GM18951 (cell line): ENCODE results near the gene SRPRB.

Source experiments
- POLR2A ChIP-seq: IDR thresholded peaks from 4 replicates; pipeline ENCODE4 v1.6.1; 2011; ENCODE audit warnings: mild to moderate bottlenecking; ENCODE audit not compliant: insufficient read length, insufficient read depth; ENCODE audit errors: extremely low read depth
- in situ Hi-C: fragments of 300-500 bp; cut with MboI; formaldehyde crosslinking; loops from one replicate; pipeline ENCODE4 v1.12.0; 2022; ENCODE audit warnings: low sequenced_read_pairs, mixed read lengths, inconsistent platforms; ENCODE audit not compliant: unreplicated experiment

SRPRB gene

DNA sequence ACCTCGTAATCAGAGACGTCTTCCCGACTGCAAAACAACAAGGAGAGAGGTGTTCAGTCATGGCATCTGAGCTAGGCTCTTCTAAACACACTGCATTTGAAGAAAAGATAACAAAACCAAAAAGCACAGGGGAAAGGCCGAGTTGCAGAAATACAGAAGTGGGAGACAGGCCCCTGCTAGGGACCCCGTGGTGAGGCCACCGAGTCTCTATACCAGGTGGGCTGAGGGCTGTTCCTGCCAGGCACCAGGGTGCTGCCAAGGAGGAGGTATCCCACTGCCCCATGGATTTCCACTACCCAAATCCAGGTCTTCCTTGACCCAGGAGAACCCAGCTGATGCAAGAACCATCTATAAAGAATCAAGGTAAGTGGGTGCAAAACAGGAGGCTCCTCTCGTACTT lies 59.0 kb downstream of the SRPRB start:
- in situ Hi-C loops: no loop called here

DNA sequence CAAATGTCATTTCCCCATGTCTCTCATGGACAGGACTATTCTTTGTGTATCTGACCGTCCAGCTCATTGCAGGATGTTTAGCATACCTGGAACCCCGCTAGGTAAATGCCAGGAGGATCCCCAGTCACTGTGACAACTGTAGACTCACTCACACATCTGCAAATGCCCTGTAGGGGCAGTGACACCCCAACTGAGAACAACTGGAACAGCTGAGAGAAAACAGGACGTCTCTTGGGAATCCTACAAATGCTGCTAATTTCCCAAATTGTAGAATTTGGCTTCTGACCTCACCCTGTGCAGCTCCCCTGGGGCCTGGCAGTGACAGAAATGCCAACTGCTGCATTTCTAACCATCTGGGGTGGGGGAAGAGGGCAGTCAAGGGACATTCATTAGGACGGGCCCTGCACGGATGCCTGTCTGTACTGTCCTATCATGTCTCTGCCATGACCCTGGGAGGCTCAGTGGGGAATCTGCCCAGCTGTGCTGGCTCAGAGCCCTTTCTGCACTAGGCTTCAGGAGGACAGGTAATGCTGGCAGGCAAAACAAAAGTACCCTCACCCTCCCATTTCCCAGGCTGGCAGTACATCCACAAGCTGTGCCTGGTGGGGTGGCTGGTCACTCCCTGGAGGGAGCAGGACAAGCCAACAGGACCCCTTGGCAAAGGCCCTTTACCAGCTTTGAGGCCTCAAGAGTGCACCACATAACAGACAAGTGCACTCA lies 59.7 kb downstream of the SRPRB start:
- in situ Hi-C loops: no loop called here
- TF ChIP-seq POLR2A: no peak

More for the DNA sequence above, 59.0 kb downstream of the SRPRB start:
- TF ChIP-seq POLR2A: no peak

DNA sequence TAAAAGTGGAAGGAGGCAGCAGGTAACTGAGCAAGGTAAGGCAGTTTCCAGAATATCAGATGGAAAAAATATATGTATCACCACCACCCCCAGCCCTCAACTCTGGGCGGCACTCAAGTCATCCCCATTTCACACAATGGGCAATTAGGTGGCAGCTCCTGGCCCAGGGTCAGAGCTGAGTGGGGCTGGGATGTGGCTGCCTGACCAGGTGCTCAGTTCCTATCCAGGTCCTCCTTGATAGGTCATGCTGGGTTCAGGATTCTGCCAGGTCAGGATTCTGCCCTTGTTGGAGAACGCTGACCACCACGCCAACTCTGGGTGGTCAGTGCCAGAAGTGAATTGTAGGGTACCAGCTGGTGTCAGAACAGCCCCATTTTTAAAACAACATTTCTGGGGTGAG lies 60.5 kb downstream of the SRPRB start:
- no peak for TF ChIP-seq POLR2A
- in situ Hi-C loops: no loop called here

DNA sequence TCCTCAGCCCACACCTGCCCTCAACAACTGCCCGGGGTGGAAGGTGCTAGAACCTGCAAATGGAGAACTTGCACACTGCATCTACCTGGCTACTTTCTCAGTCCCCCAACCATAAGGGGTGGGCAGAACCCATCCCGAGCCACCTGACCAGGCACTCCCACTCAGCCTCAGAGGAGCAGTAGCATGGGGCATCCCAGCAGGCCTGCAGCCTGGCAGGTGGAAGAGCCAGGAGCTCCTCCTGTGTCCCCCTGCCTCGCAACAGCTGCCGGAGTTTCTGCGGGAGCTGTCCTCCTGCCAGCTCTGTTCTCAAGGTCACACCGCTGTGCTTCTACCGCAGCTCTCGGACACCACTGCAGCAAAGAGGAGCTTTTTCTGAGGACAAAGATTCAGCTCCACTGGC lies 62.6 kb downstream of the SRPRB start:
- TF ChIP-seq POLR2A: no peak
- in situ Hi-C loops: no loop called here

DNA sequence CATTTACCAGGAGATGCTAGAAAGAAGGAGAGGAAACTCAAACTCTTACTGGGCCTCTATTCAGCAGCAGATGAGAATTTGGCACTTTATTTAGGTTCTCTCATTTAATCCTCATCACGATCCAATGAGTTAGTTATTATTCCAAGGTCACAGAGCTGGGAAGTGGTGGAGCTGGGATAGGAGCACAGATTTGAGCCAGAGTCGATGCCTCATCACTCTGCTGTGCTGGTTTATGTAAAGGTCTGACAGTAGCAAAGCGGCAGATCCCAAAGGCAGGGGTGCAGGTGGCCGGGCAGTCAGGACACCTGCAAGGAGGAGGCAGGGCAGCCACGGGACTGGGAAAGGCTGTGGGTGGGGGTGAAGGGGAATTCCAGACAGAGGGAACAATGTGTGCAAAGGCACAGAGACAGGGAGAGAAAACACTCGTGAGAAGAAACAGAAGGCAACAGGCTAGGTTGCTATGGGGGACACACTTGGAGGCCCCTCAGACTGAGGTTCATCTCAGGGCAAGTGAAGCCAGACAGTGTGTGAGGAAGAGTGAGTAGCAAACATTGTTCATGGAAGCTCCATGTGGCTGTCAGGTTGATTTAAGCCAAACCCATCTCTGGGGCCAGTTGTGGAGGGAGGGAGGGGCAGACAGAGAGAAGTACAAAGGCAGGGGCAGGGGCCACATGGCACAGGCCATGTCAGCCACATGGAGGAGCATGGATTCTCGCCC lies 63.3 kb downstream of the SRPRB start:
- no peak for TF ChIP-seq POLR2A
- in situ Hi-C loops: no loop called here

DNA sequence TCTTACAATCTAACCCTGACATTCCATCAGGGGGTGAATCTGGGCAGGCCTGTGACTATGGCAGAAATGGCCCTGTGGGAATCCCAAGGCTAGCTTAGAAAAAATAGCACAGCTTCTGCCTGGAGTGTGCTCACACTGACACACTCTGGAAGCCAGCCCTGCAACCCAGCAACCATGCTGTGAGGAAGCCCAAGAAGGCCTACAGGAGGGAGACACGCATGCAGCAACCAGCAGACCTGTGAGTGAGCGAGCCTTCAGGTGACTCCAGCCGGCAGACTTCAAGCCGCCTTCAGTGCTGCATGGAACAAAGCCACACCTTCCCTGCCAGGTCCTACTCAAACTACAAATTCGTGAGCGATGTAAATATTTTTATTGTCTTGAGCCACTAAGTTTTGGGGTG lies 64.0 kb downstream of the SRPRB start:
- in situ Hi-C loops: no loop called here
- no peak for TF ChIP-seq POLR2A

DNA sequence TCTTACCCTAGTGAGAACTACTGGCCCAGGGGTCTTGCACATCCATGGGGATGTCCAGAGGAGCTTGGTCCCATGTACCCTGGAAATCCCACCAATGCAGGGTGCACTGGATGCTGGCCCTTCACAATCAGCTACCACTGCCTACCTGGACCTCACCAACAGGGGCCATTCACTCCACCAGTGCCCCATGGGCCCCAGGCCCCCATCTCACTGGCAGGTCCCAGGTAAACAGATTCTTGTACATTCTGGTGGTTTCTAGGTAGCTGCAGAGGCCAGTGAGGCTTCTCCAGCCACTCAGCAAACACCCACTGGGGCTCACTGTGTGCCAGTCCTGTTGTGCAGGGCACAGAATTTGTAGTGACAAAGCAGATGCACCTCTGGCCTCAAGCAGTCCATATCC lies 65.2 kb downstream of the SRPRB start:
- TF ChIP-seq POLR2A: no peak
- in situ Hi-C loops: no loop called here
